K562 (cell line): Measurements from ENCODE around the gene TMEM203. TPM values are rescaled to one million over a fixed set of nuclear protein-coding genes. Genes with fewer than 3 reads are reported as not detected.

Experiments used
- ARID4B ChIP-seq: sonication (generic); formaldehyde crosslinking; IDR thresholded peaks from 2 replicates; pipeline ENCODE4 v1.8.0; 2022; ENCODE audit warnings: mild to moderate bottlenecking, missing genetic modification reagents
- ATF1 ChIP-seq, 2 experiments: fragments of 450-650 bp in 1 of 2; IDR thresholded peaks; 2 replicates each; pipeline ENCODE4 v1.6.1; 2016; ENCODE audit warnings: missing compliant biosample characterization in 1 of 2, missing genetic modification characterization in 1 of 2
- BCL6 ChIP-seq: fragments of 250-450 bp; sonication (Bioruptor Pico); IDR thresholded peaks from 2 replicates; pipeline ENCODE4 v1.4.0; 2020
- BDP1 ChIP-seq: IDR thresholded peaks from 3 replicates; pipeline ENCODE4 v1.6.1; 2011; ENCODE audit not compliant: insufficient read length, insufficient read depth
- CCNT2 ChIP-seq: IDR thresholded peaks from 2 replicates; pipeline ENCODE4 v1.6.1; 2011; ENCODE audit warnings: borderline replicate concordance, low read depth, mild to moderate bottlenecking, moderate library complexity, mixed read lengths, low read length; ENCODE audit not compliant: insufficient read length; ENCODE audit errors: extremely low read depth
- E2F1 ChIP-seq: sonication (generic); formaldehyde crosslinking; IDR thresholded peaks from 2 replicates; pipeline ENCODE4 v1.8.1; 2023; ENCODE audit warnings: mild to moderate bottlenecking, missing genetic modification reagents, moderate library complexity
- EWSR1 ChIP-seq: fragments of 450-650 bp; IDR thresholded peaks from 2 replicates; pipeline ENCODE4 v1.6.1; 2018; ENCODE audit warnings: borderline replicate concordance, mild to moderate bottlenecking, low read depth, moderate library complexity; ENCODE audit not compliant: partially characterized antibody
- FOXA3 ChIP-seq, 2 experiments: fragments of 450-650 bp in 1 of 2; sonication (generic) in 1 of 2; formaldehyde crosslinking; IDR thresholded peaks in 1 of 2; conservative IDR thresholded peaks in 1 of 2; 2 replicates each; pipeline versions ENCODE4 v1.4.0 to v1.8.0; 2020 to 2022; ENCODE audit warnings: mild to moderate bottlenecking in 2 of 2, missing genetic modification reagents in 1 of 2
- GABPB2 ChIP-seq: fragments of 250-450 bp; sonication (Bioruptor Pico); conservative IDR thresholded peaks from 2 replicates; pipeline ENCODE4 v1.5.1; 2021; ENCODE audit warnings: mild to moderate bottlenecking
- HCFC1 ChIP-seq: IDR thresholded peaks from 2 replicates; pipeline ENCODE4 v1.6.1; 2012; ENCODE audit warnings: low read depth, low read length, improper control_type of control experiment
- HOXB6 ChIP-seq: fragments of 250-450 bp; sonication (Bioruptor Pico); IDR thresholded peaks from 2 replicates; pipeline ENCODE4 v1.5.1; 2022; ENCODE audit warnings: mild to moderate bottlenecking, borderline replicate concordance
- KDM2B ChIP-seq: fragments of 250-450 bp; sonication (Bioruptor Pico); IDR thresholded peaks from 2 replicates; pipeline ENCODE4 v1.8.0; 2021; ENCODE audit warnings: mild to moderate bottlenecking, moderate library complexity
- KDM4B ChIP-seq, 2 experiments: fragments of 450-650 bp in 1 of 2; sonication (generic) in 1 of 2; IDR thresholded peaks; 2 replicates each; pipeline ENCODE4 v1.6.1; 2016 to 2017; ENCODE audit warnings: borderline replicate concordance in 2 of 2, antibody characterized with exemption in 1 of 2, low read depth in 1 of 2, mild to moderate bottlenecking in 1 of 2
- NONO ChIP-seq, 2 experiments: fragments of 200-400 bp in 1 of 2; fragments of 450-650 bp in 1 of 2; formaldehyde crosslinking in 1 of 2; IDR thresholded peaks; 2 replicates each; pipeline ENCODE4 v1.6.1; 2017; ENCODE audit warnings: low read depth in 2 of 2, mild to moderate bottlenecking in 2 of 2, moderate library complexity in 2 of 2, low read length in 1 of 2
- PTBP1 ChIP-seq: fragments of 200-400 bp; formaldehyde crosslinking; IDR thresholded peaks from 2 replicates; pipeline ENCODE4 v1.6.1; 2017; ENCODE audit warnings: low read depth, low read length
- RBFOX2 ChIP-seq: fragments of 200-400 bp; formaldehyde crosslinking; IDR thresholded peaks from 2 replicates; pipeline ENCODE4 v1.6.1; 2017; ENCODE audit warnings: low read depth, mild to moderate bottlenecking, low read length, moderate library complexity
- RHOXF2B ChIP-seq: fragments of 250-450 bp; sonication (Bioruptor Pico); conservative IDR thresholded peaks from 2 replicates; pipeline ENCODE4 v1.5.1; 2021
- TBP ChIP-seq: optimal IDR thresholded peaks from 2 replicates; pipeline ENCODE3; 2011; ENCODE audit warnings: low read depth, low read length, improper control_type of control experiment
- TSC22D4 ChIP-seq: fragments of 450-650 bp; IDR thresholded peaks from 2 replicates; pipeline ENCODE4 v1.6.1; 2016; ENCODE audit warnings: missing genetic modification characterization, missing biosample characterization, control low read depth
- ZFPM2 ChIP-seq: fragments of 250-450 bp; sonication (Bioruptor Pico); IDR thresholded peaks from 2 replicates; pipeline ENCODE4 v1.5.1; 2022; ENCODE audit warnings: mild to moderate bottlenecking
- ZNF12 ChIP-seq: sonication (generic); formaldehyde crosslinking; IDR thresholded peaks from 2 replicates; pipeline ENCODE4 v1.4.0; 2020; ENCODE audit warnings: mild to moderate bottlenecking, missing genetic modification reagents
- ZNF785 ChIP-seq: fragments of 250-450 bp; sonication (Bioruptor Pico); IDR thresholded peaks from 2 replicates; pipeline ENCODE4 v1.4.0; 2020; ENCODE audit warnings: mild to moderate bottlenecking
- polyA plus RNA-seq, 8 experiments: library from polyadenylated mRNA; depleted of rRNA in 4 of 8; stranded (reverse) in 5 of 8; unstranded in 3 of 8; fragments of >200 nt; fragmentation: Nextera tagmentation in 2 of 8; fragmentation: Illumina TruSeq in 1 of 8; extraction: Ambion mirVana in 2 of 8; extraction: Trizol in 1 of 8; gene quantifications; 2 replicates each; pipeline versions ENCODE4 v1.2.1 to v1.2.3, GENCODE V29; 2011 to 2014; ENCODE audit warnings: inconsistent platforms in 1 of 8, missing spikeins in 1 of 8
- total RNA-seq, 7 experiments: library from RNA; depleted of rRNA in 6 of 7; stranded (reverse); fragments of >200 nt in 6 of 7; fragmentation: Illumina TruSeq in 2 of 7; extraction: Trizol in 2 of 7; gene quantifications; 2 replicates each; pipeline versions ENCODE4 v1.2.1 to v1.2.3, GENCODE V29; 2011 to 2021; ENCODE audit warnings: low replicate concordance in 1 of 7

TMEM203 gene
- total and polyA plus RNA-seq, 9 of the 15 experiments (the other 6 are each of a cell fraction or from before 2014, with no cell fraction given): 8.8 to 59.5 (median 37.6) TPM

- TF ChIP-seq FOXA3 (CRISPR knock-in tag; conservative IDR thresholded peaks at IDR 0.05 in 1 of 2, IDR thresholded peaks at IDR 0.05 in 1 of 2) (no peak), TSC22D4 (tag) (no peak), EWSR1 (no peak), ATF1 (CRISPR knock-in tag; IDR thresholded peaks at IDR 0.05) (no peak), ATF1 (tag; IDR thresholded peaks at IDR 0.05) (no peak), HCFC1 (0 out of 2 replicates have a peak, but pooled peaks have one; percentile 6), BDP1 (no peak), TBP (no peak), ZNF785 (no peak), KDM4B (IDR thresholded peaks at IDR 0.05; ENCODE audit: borderline replicate concordance in 2 of 2, low read depth in 1 of 2) (peak in 1 of 2 experiments; percentile 59; a peak in 1 of 4 replicates), BCL6 (CRISPR knock-in tag) (no peak), RBFOX2 (no peak), ZFPM2 (no peak), PTBP1 (no peak), RHOXF2B (CRISPR knock-in tag) (no peak), GABPB2 (CRISPR knock-in tag) (no peak), CCNT2 (peak; percentile 49), KDM2B (CRISPR knock-in tag) (peak; percentile 93; the same call in 1 of the 2 replicates), NONO (IDR thresholded peaks at IDR 0.05; ENCODE audit: low read depth in 2 of 2, low read length in 1 of 2) (peak in 1 of 2 experiments; percentile 69; a peak in 2 of 4 replicates), HOXB6 (no peak), ARID4B (peak; percentile 78; the same call in 1 of the 2 replicates), ZNF12 (CRISPR knock-in tag) (0 out of 2 replicates have a peak, but pooled peaks have one; percentile 47), E2F1 (CRISPR knock-in tag) (peak; percentile 50; the same call in 1 of the 2 replicates)
Observed at GRCh38 chr9:137240318-137240840, 34.9 kb upstream of the TMEM203 start (continued).
